H9 (cell line): ENCODE data around the gene NCBP3. TPM values are rescaled to one million over a fixed set of nuclear protein-coding genes. Genes with fewer than 3 reads are reported as not detected.

Experiments
- DNase-seq: peaks from one replicate; pipeline ENCODE4 v3.0.0-alpha.2; 2017
- H2AFZ ChIP-seq: one replicate; pipeline ENCODE4 v1.6.1; 2013; ENCODE audit warnings: mild to moderate bottlenecking, low read length, control low read depth, moderate library complexity
- H2AK5ac ChIP-seq: 2 replicates; pipeline ENCODE4 v1.6.1; 2013; ENCODE audit warnings: low read length, control low read depth, mixed read lengths; ENCODE audit not compliant: insufficient read length
- H2BK120ac ChIP-seq: one replicate; pipeline ENCODE4 v1.6.1; 2013; ENCODE audit warnings: low read depth, mild to moderate bottlenecking, low read length, control low read depth, inconsistent platforms; ENCODE audit not compliant: poor library complexity, severe bottlenecking
- H2BK12ac ChIP-seq: 2 replicates; pipeline ENCODE4 v1.6.1; 2013; ENCODE audit warnings: low read length, control low read depth, mixed read lengths, low read depth; ENCODE audit not compliant: insufficient read length
- H2BK15ac ChIP-seq: 2 replicates; pipeline ENCODE4 v1.6.1; 2013; ENCODE audit warnings: low read depth, low read length, control low read depth
- H2BK20ac ChIP-seq: one replicate; pipeline ENCODE4 v1.6.1; 2013; ENCODE audit warnings: low read depth, mild to moderate bottlenecking, low read length, control low read depth, inconsistent platforms; ENCODE audit not compliant: poor library complexity, severe bottlenecking
- H2BK5ac ChIP-seq: 2 replicates; pipeline ENCODE4 v1.6.1; 2013; ENCODE audit warnings: low read length, control low read depth, mixed read lengths; ENCODE audit not compliant: insufficient read length
- H3K14ac ChIP-seq: 2 replicates; pipeline ENCODE4 v1.6.1; 2013; ENCODE audit warnings: low read length, control low read depth; ENCODE audit not compliant: insufficient read depth
- H3K18ac ChIP-seq: 2 replicates; pipeline ENCODE4 v1.6.1; 2013; ENCODE audit warnings: low read depth, mild to moderate bottlenecking, mixed read lengths, low read length, control low read depth; ENCODE audit not compliant: insufficient read length
- H3K23ac ChIP-seq: 2 replicates; pipeline ENCODE4 v1.6.1; 2013; ENCODE audit warnings: low read length, control low read depth, mixed read lengths, low read depth; ENCODE audit not compliant: insufficient read length
- H3K23me2 ChIP-seq: 2 replicates; pipeline ENCODE4 v1.6.1; 2013; ENCODE audit warnings: low read depth, mild to moderate bottlenecking, mixed read lengths, low read length, control low read depth; ENCODE audit not compliant: insufficient read length, poor library complexity, severe bottlenecking
- H3K27ac ChIP-seq: 2 replicates; pipeline ENCODE4 v1.5.1; 2013; ENCODE audit warnings: low read length, control low read depth, mixed read lengths, low read depth; ENCODE audit not compliant: insufficient read length
- H3K27me3 ChIP-seq: 2 replicates; pipeline ENCODE4 v1.6.1; 2013; ENCODE audit warnings: low read length, control low read depth, inconsistent platforms; ENCODE audit not compliant: insufficient read depth
- H3K4ac ChIP-seq: 2 replicates; pipeline ENCODE4 v1.6.1; 2013; ENCODE audit warnings: low read depth, mild to moderate bottlenecking, control low read depth, inconsistent platforms, low read length, moderate library complexity
- H3K4me1 ChIP-seq: 2 replicates; pipeline ENCODE4 v1.6.1; 2013; ENCODE audit warnings: low read length, control low read depth, inconsistent platforms; ENCODE audit not compliant: insufficient read depth
- H3K4me2 ChIP-seq: 2 replicates; pipeline ENCODE4 v1.6.1; 2013; ENCODE audit warnings: low read length, control low read depth, mixed read lengths; ENCODE audit not compliant: insufficient read length, insufficient read depth
- H3K56ac ChIP-seq: 2 replicates; pipeline ENCODE4 v1.6.1; 2013; ENCODE audit warnings: low read depth, mild to moderate bottlenecking, mixed read lengths, low read length, control low read depth; ENCODE audit not compliant: insufficient read length
- H3K79me1 ChIP-seq: 2 replicates; pipeline ENCODE4 v1.6.1; 2013; ENCODE audit warnings: low read depth, mild to moderate bottlenecking, moderate library complexity, low read length, control low read depth, inconsistent platforms; ENCODE audit not compliant: insufficient read depth, poor library complexity, severe bottlenecking
- H3K79me2 ChIP-seq: 2 replicates; pipeline ENCODE4 v1.6.1; 2013; ENCODE audit warnings: low read length, control low read depth, inconsistent platforms; ENCODE audit not compliant: insufficient read depth
- H3K9ac ChIP-seq: 2 replicates; pipeline ENCODE4 v1.6.1; 2013; ENCODE audit warnings: low read length, control low read depth, mixed read lengths; ENCODE audit not compliant: insufficient read length; ENCODE audit errors: extremely low read depth
- H3K9me3 ChIP-seq: one replicate; pipeline ENCODE4 v1.6.1; 2013; ENCODE audit warnings: low read depth, low read length, inconsistent platforms; ENCODE audit not compliant: control insufficient read depth
- H3T11ph ChIP-seq: one replicate; pipeline ENCODE4 v1.6.1; 2013; ENCODE audit warnings: mild to moderate bottlenecking, low read length, control low read depth, inconsistent platforms
- H4K20me1 ChIP-seq: one replicate; pipeline ENCODE4 v1.6.1; 2013; ENCODE audit not compliant: control insufficient read depth, insufficient read length, insufficient read depth
- H4K5ac ChIP-seq: 2 replicates; pipeline ENCODE4 v1.6.1; 2013; ENCODE audit warnings: low read depth, mild to moderate bottlenecking, mixed read lengths, low read length, control low read depth; ENCODE audit not compliant: insufficient read length
- H4K8ac ChIP-seq: replicated peaks from 2 replicates; pipeline ENCODE4 v1.6.1; 2013; ENCODE audit warnings: low read length, control low read depth, mixed read lengths, low read depth; ENCODE audit not compliant: insufficient read length
- H4K91ac ChIP-seq: 2 replicates; pipeline ENCODE4 v1.6.1; 2013; ENCODE audit warnings: low read depth, mild to moderate bottlenecking, moderate library complexity, mixed read lengths, low read length, control low read depth; ENCODE audit not compliant: insufficient read length
- H3K27ac Mint-ChIP-seq, 3 experiments: 2 replicates in 2 of 3; 3 replicates in 1 of 3; pipeline ENCODE4 v1.8.0; 2020 to 2021; ENCODE audit warnings: mixed read lengths in 3 of 3, mild to moderate bottlenecking in 1 of 3, moderate library complexity in 1 of 3
- H3K27me3 Mint-ChIP-seq: 2 replicates; pipeline ENCODE4 v1.8.0; 2021; ENCODE audit warnings: low read depth, mild to moderate bottlenecking, moderate library complexity, mixed read lengths
- H3K36me3 Mint-ChIP-seq, 3 experiments: 2 replicates in 2 of 3; 3 replicates in 1 of 3; pipeline ENCODE4 v1.8.0; 2020 to 2021; ENCODE audit warnings: low read depth in 3 of 3, mixed read lengths in 3 of 3; ENCODE audit not compliant: insufficient read depth in 1 of 3
- H3K4me1 Mint-ChIP-seq, 2 experiments: 2 replicates each; pipeline ENCODE4 v1.8.0; 2020; ENCODE audit warnings: mixed read lengths in 2 of 2
- H3K4me3 Mint-ChIP-seq, 2 experiments: 2 replicates in 1 of 2; 3 replicates in 1 of 2; pipeline ENCODE4 v1.8.0; 2020 to 2021; ENCODE audit warnings: mild to moderate bottlenecking in 2 of 2, mixed read lengths in 2 of 2, moderate library complexity in 1 of 2
- H3K9me3 Mint-ChIP-seq, 2 experiments: 2 replicates in 1 of 2; 3 replicates in 1 of 2; pipeline ENCODE4 v1.8.0; 2020; ENCODE audit warnings: mild to moderate bottlenecking in 2 of 2, mixed read lengths in 2 of 2, moderate library complexity in 1 of 2
- WGBS: extraction: QIAGEN DNeasy Blood & Tissue Kit; methylation state at CpG from one replicate; pipeline ENCODE4 v1.1.7; 2013; ENCODE audit warnings: missing lambda C conversion rate, low lambda C conversion rate, mixed read lengths; ENCODE audit not compliant: insufficient read length; ENCODE audit errors: extremely low coverage; 5-methylcytosine and 5-hydroxymethylcytosine counted together
- total RNA-seq: library from RNA; stranded (reverse); gene quantifications from 2 replicates; pipeline ENCODE4 v1.2.1, GENCODE V29; 2021
- TF ChIP-seq, protein P1 (sequence below): fragments of 200-600 bp; sonication (generic); conservative IDR thresholded peaks from 3 replicates; pipeline ENCODE4 v1.8.0; 2021; ENCODE audit warnings: antibody characterized with exemption, mild to moderate bottlenecking

The NCBP3 gene
- total RNA-seq, 1 experiment from 2014 or later, result 45.7 TPM

GRCh38 chr17:3893003-3893719 is 47.1 kb upstream of the NCBP3 start, which contains the start of gene CAMKK1:
Gene CAMKK1, minus strand, starts transcription at chr17:3893053. Its CDS starts 7,366 bp downstream, at chr17:3885687.
- Histone ChIP-seq H3K9me3 (no peaks in the 10 kb centered on the region), H3K23ac (no peak within 1 kb of the TSS), H3K27me3 (no peaks in the 10 kb centered on the region; the same call in 1 of the 2 replicates), H4K91ac (no peak within 1 kb of the TSS), H3K14ac (0 out of 2 replicates have a peak within 1 kb of the TSS, but pooled peaks have one; percentile 4), H3T11ph (no peak within 1 kb of the TSS), H3K4ac (no peak within 1 kb of the TSS), H3K4me1 (peaks cover 2% of the 10 kb centered on the region; the same call in 1 of the 2 replicates), H2AK5ac (no peak within 1 kb of the TSS), H3K4me2 (peak within 1 kb of the TSS; percentile 47), H2BK120ac (no peak within 1 kb of the TSS), H3K9ac (no peak within 1 kb of the TSS), H2BK15ac (no peak within 1 kb of the TSS), H4K5ac (no peak within 1 kb of the TSS), H3K79me2 (no peaks in the 10 kb centered on the region), H4K8ac (no peak within 1 kb of the TSS), H2BK5ac (no peak within 1 kb of the TSS), H3K23me2 (peaks cover 6% of the 10 kb centered on the region), H4K20me1 (no peaks in the 10 kb centered on the region), H3K18ac (no peak within 1 kb of the TSS), H2BK20ac (no peak within 1 kb of the TSS), H2AFZ (no peak within 1 kb of the TSS), H3K56ac (no peak within 1 kb of the TSS), H3K27ac (no peak within 1 kb of the TSS), H3K79me1 (no peaks in the 10 kb centered on the region), H2BK12ac (no peak within 1 kb of the TSS)
- H3K36me3 Mint-ChIP-seq, result no peaks in the 10 kb centered on the region
- no peaks in the 10 kb centered on the region for H3K9me3 Mint-ChIP-seq
- peaks cover 29 to 39% of the 10 kb centered on the region in 2 experiments for H3K4me1 Mint-ChIP-seq
- TF ChIP-seq, protein P1, sequence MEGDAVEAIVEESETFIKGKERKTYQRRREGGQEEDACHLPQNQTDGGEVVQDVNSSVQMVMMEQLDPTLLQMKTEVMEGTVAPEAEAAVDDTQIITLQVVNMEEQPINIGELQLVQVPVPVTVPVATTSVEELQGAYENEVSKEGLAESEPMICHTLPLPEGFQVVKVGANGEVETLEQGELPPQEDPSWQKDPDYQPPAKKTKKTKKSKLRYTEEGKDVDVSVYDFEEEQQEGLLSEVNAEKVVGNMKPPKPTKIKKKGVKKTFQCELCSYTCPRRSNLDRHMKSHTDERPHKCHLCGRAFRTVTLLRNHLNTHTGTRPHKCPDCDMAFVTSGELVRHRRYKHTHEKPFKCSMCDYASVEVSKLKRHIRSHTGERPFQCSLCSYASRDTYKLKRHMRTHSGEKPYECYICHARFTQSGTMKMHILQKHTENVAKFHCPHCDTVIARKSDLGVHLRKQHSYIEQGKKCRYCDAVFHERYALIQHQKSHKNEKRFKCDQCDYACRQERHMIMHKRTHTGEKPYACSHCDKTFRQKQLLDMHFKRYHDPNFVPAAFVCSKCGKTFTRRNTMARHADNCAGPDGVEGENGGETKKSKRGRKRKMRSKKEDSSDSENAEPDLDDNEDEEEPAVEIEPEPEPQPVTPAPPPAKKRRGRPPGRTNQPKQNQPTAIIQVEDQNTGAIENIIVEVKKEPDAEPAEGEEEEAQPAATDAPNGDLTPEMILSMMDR, result no peak
- peak within 1 kb of the TSS in 2 of 3 experiments; percentile 35 to 86; a peak in 3 of 7 replicates for H3K27ac Mint-ChIP-seq
- peak; percentile 97 for DNase-seq
- peaks cover 12% of the 10 kb centered on the region for H3K27me3 Mint-ChIP-seq
- WGBS, result no CpG with 5 or more reads among the region's 75 CpGs
- H3K4me3 Mint-ChIP-seq, result peak within 1 kb of the TSS; percentile 77 to 80
